ENCODE measurements around the gene DBF4.
"Not testable (repeated sequence)": the region's sequence is repeated elsewhere in the genome, so short reads cannot be mapped to it uniquely, and the experiment has no call there.

Gene DBF4

GRCh38 chr7:87876040-87876868 is at the start of gene DBF4, which contains the start of gene SLC25A40:
Gene DBF4, plus strand, starts transcription at chr7:87876493. Its CDS starts 240 bp downstream, at chr7:87876733.
Gene SLC25A40, minus strand, starts transcription at chr7:87876360. Its CDS starts 17,633 bp downstream, at chr7:87858727.
- DNase-seq (ENCODE audit: low spot score): peak; percentile 94

DNA sequence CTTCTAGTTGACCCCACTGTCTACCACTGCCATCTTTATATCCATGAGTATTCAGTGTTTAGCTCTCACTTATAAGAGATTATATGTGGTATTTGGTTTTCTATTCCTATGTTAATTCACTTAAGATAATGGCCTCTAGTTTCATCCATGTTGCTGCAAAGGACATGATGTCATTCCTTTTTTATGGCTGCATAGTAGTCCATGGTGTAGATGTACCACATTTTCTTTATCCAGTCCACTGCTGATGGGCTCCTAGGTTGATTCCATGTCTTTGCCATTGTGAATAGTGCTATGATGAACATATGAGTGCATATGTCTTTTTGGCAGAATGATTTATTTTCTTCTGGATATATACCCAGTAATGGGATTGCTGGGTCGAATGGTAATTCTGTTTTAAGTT is 47.9 kb upstream of the DBF4 start:
- DNase-seq (ENCODE audit: low spot score): not testable (repeated sequence)

DNA sequence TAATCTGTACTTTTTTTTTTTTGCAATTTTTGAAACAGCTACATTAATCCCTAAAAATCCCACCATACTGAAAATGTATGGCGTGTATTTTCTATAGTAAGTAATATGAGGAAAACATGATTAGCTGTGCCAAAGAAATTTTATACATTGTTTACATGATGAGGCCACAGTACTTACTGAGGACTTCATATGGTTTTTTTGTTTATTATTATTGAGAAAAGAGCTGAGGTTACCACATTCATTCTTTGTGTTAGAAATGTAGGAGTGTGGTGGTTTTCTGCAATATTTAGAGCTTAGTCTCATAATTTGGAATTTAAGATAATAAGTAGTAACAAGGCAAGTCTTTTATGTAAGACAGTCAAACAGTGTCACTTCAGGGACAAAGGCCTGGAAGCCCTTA is 45.2 kb upstream of the DBF4 start:
- DNase-seq (ENCODE audit: low spot score): no peak

- no peak for DNase-seq (ENCODE audit: low spot score)
Measured at GRCh38 chr7:87833130-87833529, 43.2 kb upstream of the DBF4 start.

DNA sequence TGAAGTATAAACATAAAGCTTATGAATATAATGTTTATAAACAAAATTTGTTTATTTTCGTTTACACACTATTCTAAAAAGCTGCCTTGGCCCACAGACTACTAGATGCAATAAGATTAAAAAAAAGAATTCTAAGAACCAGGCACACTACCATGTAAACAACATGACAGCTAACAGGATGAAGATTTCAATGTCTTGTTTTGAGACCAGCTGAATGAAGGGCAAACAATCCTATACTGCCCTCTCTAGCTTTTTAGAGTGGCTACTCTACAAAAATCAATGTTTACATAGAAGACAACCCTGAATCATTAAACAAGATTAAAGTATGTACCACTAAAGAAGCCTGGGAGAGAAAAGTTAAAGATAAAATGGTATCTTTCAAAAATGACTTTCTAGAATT is 38.7 kb upstream of the DBF4 start:
- no peak for DNase-seq (ENCODE audit: low spot score)

DNA sequence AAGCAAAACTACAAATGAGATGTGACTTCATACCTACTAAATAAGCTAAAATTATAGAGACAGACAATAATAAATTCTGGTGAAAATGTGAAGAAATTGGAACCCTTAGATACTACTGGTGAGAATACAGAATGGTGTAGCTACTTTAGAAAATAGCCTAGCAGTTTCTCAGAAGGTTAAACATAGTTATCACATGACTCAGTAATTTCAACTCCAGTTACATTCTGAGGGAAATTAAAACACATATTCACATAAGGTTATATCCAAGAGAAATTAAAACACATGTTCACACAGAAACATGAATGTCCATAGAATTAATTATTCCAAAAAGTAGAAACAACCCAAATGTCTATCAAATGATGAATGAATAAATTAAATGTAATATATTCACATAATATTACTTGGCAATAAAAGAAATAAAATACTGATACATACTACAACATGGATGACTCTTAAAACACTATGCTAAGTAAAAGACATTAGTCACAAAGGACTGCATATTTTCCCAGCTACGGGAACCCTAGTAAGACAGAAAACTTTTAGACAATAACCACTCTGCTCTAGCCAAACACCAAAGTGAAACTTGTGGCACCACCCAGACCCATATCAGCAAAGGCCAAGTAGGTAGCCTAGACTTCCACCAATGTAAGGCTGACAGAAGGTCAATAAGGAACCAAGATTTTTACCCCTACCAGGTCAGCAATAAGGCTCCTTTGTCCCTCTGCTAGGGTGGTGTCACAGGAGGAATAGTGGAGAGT is 25.3 kb upstream of the DBF4 start:
- DNase-seq (ENCODE audit: low spot score): no peak

- DNase-seq (ENCODE audit: low spot score): no peak
Measured at GRCh38 chr7:87852306-87852705, 24.0 kb upstream of the DBF4 start.

GRCh38 chr7:87853237-87853864 is 22.9 kb upstream of the DBF4 start:
- DNase-seq (ENCODE audit: low spot score): no peak

- no peak for DNase-seq (ENCODE audit: low spot score)
Measured at GRCh38 chr7:87858417-87859100, 17.7 kb upstream of the DBF4 start.

DNA sequence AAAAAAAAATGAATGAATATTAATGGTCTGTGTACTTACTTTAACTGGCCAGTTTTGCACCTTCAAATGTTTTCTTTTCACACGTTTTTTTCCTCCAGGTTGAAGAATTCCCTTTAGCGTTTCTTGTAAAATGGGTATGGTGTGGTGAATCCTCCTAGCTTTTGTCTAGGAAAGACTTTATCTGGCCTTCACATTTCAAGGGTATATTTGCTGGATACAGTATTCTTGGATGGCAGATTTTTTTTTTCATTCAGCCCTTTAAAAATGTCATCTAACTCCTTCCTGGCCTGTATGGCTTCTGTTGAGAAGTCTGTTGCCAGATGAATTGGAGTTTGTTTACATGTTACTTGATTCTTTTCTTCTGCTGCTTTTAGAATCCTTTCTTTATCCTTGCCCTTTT is 10.2 kb upstream of the DBF4 start:
- no peak for DNase-seq (ENCODE audit: low spot score)

DNA sequence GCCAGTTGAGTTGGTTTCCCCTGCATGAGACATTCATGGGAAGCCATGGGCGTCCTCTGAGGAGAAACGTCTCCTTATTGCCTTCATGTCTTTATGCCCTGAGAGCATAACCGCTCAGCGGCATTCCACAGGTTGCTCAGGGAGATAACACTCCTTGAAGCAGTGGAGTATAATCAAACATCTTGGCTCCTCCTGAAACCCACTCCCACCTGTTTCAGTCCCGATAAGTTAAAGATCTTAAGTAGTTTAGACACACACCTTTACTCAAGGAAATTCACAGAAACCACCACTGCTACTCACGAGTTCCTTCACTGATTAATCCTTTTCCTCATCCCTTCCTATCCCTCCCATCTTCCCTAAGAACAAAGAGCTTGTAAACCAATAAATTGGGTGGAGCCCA is 9.8 kb upstream of the DBF4 start:
- not testable (repeated sequence) for DNase-seq (ENCODE audit: low spot score)

DNA sequence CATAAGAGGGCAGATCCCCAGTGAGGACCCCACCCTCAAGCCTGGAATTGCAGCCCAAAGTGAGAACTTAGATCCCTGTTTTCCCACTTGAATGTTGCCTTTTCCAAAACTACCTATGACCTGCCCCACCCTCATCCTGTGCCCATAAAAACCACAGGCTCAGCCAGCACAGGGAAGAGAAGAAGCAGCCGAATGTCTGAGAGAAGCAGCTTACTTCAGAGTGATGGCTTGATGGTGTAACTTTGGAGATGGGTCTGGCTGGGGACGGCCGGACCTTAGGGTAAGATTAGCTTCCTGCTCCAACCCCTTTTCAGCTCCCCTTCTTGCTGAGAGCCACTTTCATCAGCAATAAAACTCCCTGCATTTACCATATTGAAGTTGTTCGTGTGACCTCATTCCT is 5.8 kb upstream of the DBF4 start:
- DNase-seq (ENCODE audit: low spot score): no peak

GRCh38 chr7:87872346-87872745 is 3.9 kb upstream of the DBF4 start:
- no peak for DNase-seq (ENCODE audit: low spot score)

GRCh38 chr7:87873328-87873727 is 3.0 kb upstream of the DBF4 start:
- DNase-seq (ENCODE audit: low spot score): not testable (repeated sequence)

DNA sequence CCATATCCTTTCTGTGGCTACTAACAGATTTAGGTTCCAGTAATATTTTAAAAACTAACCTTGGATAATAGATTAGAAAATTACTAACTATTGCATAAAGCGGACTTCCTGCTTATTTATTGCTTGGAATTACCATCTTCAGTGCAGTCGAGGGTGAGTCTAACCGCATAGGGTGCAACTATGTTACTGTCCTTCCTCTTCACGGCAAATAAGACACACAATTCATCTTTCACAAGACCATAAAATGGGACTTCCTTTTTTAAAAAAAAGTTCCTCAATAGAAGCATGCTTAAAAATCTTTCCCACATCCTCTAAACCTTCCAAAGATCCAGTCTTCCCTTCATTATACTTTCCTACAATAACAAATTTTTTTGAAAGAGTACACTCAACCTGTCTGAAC is 2.2 kb upstream of the DBF4 start:
- no peak for DNase-seq (ENCODE audit: low spot score)

DNA sequence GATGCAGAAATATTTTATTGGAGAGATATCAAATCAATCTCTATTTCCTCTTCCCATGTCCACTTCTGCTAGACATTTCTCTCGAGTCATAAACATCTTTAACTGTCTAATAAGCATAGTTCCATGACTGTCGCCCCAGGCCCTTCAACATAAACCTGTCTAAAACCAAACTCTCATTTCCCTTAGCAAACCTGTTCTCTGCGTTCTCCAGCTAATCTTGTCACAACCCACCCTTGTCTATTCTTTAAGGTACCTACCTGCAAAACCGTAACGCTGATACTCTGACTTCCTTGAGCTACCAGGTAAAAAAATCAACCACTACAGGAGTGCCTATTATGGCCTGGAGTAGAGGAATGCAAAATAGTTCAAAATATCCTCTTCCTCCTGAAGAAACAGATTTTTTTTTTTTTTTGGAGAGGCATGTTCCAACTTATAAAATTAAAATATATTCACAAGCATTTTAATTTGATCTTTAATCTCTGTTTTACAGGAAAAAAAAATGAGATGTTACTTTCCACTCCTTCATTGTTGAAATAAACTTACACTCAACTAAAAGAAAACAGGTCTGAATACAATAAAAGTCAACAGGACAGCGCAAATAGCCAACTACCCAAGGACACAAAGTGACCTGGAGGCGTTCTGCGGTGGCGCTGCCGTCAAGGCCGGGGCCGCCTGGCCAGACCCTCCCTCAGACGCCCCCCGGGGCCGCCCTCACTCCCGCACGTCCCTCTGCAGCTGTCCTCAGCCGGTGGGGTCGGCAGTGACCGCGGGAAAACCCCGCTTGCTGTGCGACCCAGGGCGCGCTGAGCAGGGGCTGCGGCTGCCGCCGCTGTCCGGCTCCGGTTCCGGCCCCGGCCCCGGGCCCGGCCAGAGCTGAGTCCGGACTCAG is 898 bp upstream of the DBF4 start:
- DNase-seq (ENCODE audit: low spot score): no peak

DNA sequence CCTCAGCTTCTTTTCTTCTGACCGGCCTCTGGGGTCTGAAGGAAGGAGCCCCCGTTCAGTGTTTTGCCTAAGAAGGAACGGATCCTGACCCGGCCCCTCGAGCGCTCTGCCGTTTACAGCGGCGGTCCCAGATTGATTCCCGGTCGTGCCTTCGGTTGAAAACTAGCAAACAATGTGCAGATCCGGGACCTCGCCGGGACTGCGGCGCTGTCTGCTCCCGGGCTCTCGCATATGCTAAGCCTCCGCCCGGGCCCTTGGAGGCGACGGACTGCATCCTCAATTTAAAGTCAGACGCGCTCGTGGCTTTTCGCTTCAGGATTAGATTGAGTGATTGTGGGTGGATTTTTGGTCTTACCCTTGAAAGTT is 559 bp downstream of the DBF4 start:
- DNase-seq (ENCODE audit: low spot score): peak; percentile 72

GRCh38 chr7:87877366-87878040 is 1.2 kb downstream of the DBF4 start:
- DNase-seq (ENCODE audit: low spot score): no peak

DNA sequence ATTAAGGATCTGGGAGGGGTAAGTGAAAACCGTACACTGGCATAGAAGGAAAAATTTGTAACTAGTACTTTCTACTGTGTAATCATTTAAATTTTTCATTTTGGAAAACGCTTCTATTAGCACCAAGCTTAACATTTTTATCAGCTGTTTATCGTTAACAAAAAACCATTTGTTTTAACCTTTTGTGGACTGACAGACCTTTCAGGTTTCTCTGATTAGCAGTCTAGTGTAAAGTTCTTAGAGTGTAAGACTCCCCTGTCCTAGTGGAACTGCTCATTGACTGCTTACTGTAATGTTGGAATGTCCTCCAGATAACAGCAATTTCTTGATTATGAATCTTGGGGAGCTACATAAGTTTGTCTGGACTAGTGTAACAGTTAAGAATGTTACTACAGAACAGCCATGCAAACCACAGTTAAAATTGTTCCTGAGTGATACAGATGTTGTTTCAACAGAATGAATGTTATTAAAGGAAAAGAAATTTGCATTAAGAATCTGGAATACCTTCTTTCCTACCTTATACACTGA is 2.0 kb downstream of the DBF4 start:
- DNase-seq (ENCODE audit: low spot score): no peak

GRCh38 chr7:87882151-87882937 is 6.1 kb downstream of the DBF4 start:
- DNase-seq (ENCODE audit: low spot score): no peak
